Measurements from ENCODE around the gene GMPPA. TPM values are rescaled to one million over a fixed set of nuclear protein-coding genes. Genes with fewer than 3 reads are reported as not detected.

The GMPPA gene
- total and polyA plus RNA-seq, 9 of the 15 experiments (the other 6 are each of a cell fraction or from before 2014, with no cell fraction given) = 7.0 to 101 (median 66.7) TPM

DNA sequence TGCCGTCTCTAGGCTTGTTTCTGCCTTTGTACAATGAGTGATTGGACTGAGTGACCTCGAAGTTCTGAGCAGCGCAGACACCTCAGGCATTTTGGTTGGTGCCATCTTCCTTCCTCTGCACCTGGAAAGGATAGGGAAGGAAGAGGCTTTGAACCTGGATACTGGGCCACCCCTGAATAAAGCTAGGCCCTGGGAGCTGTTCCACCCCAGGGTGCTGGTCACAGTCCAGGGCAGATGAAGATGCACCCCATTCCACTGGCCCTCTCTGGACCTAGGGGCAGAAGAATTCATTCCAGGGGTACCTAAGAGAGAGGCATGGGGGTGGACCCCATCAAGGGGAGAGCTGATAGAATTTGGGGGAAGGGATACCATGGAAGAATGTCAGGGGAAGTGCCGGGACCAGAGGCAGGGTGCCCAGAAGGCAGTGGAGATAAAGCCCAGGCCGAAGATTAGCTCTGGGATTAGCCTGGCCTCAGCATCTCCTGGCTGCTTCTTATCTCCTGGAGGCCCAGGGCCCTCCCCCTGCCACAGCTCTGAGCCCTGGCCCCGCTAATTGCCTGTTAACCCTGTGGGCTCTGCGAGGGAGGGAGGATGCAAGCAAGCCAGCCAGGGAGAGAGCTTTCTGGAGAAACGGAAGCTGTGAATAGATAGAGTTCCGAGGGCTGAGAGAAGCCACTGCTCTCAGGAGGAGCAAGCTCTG lies 27.0 kb downstream of the GMPPA start (continued):
- TF ChIP-seq, protein P1, sequence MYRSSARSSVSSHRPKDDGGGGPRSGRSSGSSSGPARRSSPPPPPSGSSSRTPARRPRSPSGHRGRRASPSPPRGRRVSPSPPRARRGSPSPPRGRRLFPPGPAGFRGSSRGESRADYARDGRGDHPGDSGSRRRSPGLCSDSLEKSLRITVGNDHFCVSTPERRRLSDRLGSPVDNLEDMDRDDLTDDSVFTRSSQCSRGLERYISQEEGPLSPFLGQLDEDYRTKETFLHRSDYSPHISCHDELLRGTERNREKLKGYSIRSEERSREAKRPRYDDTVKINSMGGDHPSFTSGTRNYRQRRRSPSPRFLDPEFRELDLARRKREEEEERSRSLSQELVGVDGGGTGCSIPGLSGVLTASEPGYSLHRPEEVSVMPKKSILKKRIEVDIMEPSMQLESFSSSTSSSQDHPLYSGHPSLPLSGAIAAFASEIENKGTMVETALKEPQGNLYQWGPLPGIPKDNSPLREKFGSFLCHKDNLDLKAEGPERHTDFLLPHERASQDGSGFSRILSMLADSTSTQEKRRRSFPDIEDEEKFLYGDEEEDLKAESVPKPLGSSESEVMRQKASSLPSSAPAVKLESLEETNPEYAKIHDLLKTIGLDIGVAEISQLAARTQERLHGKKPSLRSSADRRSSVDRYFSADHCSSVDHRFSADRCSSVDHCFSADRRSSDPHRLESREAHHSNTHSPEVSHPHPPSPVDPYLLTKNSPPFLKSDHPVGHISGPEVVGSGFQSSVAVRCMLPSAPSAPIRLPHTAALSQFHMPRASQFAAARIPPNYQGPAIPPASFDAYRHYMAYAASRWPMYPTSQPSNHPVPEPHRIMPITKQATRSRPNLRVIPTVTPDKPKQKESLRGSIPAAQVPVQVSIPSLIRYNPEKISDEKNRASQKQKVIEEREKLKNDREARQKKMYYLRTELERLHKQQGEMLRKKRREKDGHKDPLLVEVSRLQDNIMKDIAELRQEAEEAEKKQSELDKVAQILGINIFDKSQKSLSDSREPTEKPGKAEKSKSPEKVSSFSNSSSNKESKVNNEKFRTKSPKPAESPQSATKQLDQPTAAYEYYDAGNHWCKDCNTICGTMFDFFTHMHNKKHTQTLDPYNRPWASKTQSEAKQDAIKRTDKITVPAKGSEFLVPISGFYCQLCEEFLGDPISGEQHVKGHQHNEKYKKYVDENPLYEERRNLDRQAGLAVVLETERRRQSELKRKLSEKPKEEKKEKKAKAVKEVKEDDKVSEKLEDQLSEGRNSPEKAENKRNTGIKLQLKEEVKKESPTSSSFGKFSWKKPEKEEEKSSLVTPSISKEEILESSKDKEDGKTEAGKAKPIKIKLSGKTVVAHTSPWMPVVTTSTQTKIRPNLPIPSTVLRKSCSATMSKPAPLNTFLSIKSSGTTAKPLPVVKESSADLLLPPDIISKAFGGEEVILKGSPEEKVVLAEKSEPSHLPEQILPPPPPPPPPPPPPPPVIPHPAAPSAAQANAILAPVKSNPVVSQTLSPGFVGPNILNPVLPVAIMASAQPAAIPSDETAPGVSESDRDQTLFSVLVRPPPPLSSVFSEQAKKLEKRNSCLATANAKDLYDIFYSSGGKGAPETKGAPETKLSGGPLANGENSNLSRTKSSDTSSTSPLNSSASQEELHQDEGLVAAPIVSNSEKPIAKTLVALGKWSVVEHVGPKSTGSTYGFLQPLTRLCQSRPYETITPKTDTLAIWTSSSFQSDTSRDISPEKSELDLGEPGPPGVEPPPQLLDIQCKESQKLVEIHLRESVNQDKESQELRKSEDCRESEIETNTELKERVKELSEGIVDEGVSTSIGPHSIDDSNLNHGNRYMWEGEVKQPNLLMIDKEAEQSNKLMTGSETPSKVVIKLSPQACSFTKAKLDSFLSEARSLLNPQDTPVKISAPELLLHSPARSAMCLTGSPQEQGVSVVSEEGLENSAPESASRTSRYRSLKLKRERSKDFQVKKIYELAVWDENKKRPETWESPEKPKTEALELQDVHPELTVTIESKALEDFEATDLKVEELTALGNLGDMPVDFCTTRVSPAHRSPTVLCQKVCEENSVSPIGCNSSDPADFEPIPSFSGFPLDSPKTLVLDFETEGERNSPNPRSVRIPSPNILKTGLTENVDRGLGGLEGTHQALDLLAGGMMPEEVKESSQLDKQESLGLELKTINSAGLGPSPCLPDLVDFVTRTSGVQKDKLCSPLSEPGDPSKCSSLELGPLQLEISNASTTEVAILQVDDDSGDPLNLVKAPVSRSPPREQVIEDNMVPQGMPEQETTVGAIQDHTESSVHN (IDR thresholded peaks at IDR 0.05; ENCODE audit: borderline replicate concordance in 1 of 2, low read depth in 1 of 2) = no peak
- TF ChIP-seq MEIS2 (IDR thresholded peaks at IDR 0.05; ENCODE audit: partially characterized antibody) = peak; percentile 39
- 0 out of 2 replicates have a peak, but pooled peaks have one; percentile 14 for TF ChIP-seq EGR1 (conservative IDR thresholded peaks at IDR 0.05)
- TF ChIP-seq, protein P2, sequence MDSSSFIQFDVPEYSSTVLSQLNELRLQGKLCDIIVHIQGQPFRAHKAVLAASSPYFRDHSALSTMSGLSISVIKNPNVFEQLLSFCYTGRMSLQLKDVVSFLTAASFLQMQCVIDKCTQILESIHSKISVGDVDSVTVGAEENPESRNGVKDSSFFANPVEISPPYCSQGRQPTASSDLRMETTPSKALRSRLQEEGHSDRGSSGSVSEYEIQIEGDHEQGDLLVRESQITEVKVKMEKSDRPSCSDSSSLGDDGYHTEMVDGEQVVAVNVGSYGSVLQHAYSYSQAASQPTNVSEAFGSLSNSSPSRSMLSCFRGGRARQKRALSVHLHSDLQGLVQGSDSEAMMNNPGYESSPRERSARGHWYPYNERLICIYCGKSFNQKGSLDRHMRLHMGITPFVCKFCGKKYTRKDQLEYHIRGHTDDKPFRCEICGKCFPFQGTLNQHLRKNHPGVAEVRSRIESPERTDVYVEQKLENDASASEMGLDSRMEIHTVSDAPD (CRISPR knock-in tag; IDR thresholded peaks at IDR 0.05) = no peak
- TF ChIP-seq LEF1 (IDR thresholded peaks at IDR 0.05) = peak; percentile 77
- TF ChIP-seq DNMT1 (IDR thresholded peaks at IDR 0.05) = no peak
- TF ChIP-seq NFE2L1 (tag; IDR thresholded peaks at IDR 0.05; ENCODE audit: borderline replicate concordance, low read depth) = no peak
- TF ChIP-seq TAF9B (IDR thresholded peaks at IDR 0.05; ENCODE audit: partially characterized antibody) = no peak
- peak; percentile 83; the same call in 1 of the 2 replicates for TF ChIP-seq MTA3 (IDR thresholded peaks at IDR 0.05; ENCODE audit: borderline replicate concordance)
- TF ChIP-seq ZNF12 (CRISPR knock-in tag; IDR thresholded peaks at IDR 0.05) = no peak
- TF ChIP-seq TEAD1 (CRISPR knock-in tag; IDR thresholded peaks at IDR 0.05) = peak in 1 of 2 experiments; percentile 51; a peak in 2 of 4 replicates
- 0 out of 2 replicates have a peak, but pooled peaks have one; percentile 43 for TF ChIP-seq MBD2 (IDR thresholded peaks at IDR 0.05; ENCODE audit: borderline replicate concordance, low read depth)
- TF ChIP-seq ZNF431 (CRISPR knock-in tag; IDR thresholded peaks at IDR 0.05) = 0 out of 2 replicates have a peak, but pooled peaks have one; percentile 29
- TF ChIP-seq BHLHE40 (IDR thresholded peaks at IDR 0.05; ENCODE audit: low read length) = peak; percentile 13; the same call in 1 of the 2 replicates
- no peak for TF ChIP-seq SAFB2 (IDR thresholded peaks at IDR 0.05; ENCODE audit: borderline replicate concordance, low read depth, low read length, severe bottlenecking)
- TF ChIP-seq ZNF76 (CRISPR knock-in tag; IDR thresholded peaks at IDR 0.05; ENCODE audit: borderline replicate concordance) = peak; percentile 53; the same call in 1 of the 2 replicates
- peak; percentile 47 for TF ChIP-seq TAF1 (IDR thresholded peaks at IDR 0.05; ENCODE audit: control insufficient read depth, extremely low read depth, insufficient read depth, low read length, severe bottlenecking)
- peak; percentile 86 for TF ChIP-seq SMAD4 (CRISPR knock-in tag; conservative IDR thresholded peaks at IDR 0.05)

All from K562 (cell line).